GM12878 (cell line): ENCODE measurements around the gene ZBTB48. TPM values are rescaled to one million over a fixed set of nuclear protein-coding genes. Genes with fewer than 3 reads are reported as not detected.
"Not testable (repeated sequence)": the region's sequence is repeated elsewhere in the genome, so short reads cannot be mapped to it uniquely, and the experiment has no call there.

Experiments
- ATAC-seq: fragments of 200-7000 bp; cut with Tn5 transposase; 3 replicates; pipeline ENCODE4 v1.9.1; 2020; ENCODE audit warnings: mild to moderate bottlenecking, moderate library complexity
- BruUV-seq: library from RNA; stranded (reverse); fragments of 400-500 nt; replicated peaks from 2 replicates; lab custom pipeline; 2021; lab: Mats Ljungman, UMichigan
- CTCF ChIA-PET: fragments of 300-600 bp; sonication (Branson Sonifier 250); formaldehyde crosslinking; extraction: SDS; loops from one replicate; lab custom pipeline; 2021; ENCODE audit warnings: inconsistent platforms; lab: Yijun Ruan, JAX
- POLR2A ChIA-PET: fragments of 350-600 bp; formaldehyde crosslinking; extraction: SDS; loops from one replicate; lab custom pipeline; 2021; ENCODE audit warnings: inconsistent platforms; lab: Charles Lee
- RAD21 ChIA-PET: fragments of 300-600 bp; sonication (Branson Sonifier 250); formaldehyde crosslinking; loops from one replicate; lab custom pipeline; 2023; ENCODE audit warnings: antibody characterized with exemption; ENCODE audit not compliant: unreplicated experiment; lab: Charles Lee
- SMC1A ChIA-PET: fragments of 300-600 bp; sonication (Branson Sonifier 250); formaldehyde crosslinking; loops from one replicate; lab custom pipeline; 2023; ENCODE audit not compliant: unreplicated experiment, uncharacterized antibody; lab: Charles Lee
- DNase-seq: peaks from one replicate; pipeline ENCODE4 v3.0.0-alpha.2; 2011; ENCODE audit warnings: low read depth, low spot score
- FAIRE-seq: peaks from 3 replicates; lab custom pipeline; 2011; peaks lifted over from hg19 to GRCh38; lab: Jason Lieb, UNC
- H2AFZ ChIP-seq: 2 replicates; pipeline ENCODE4 v1.6.0; 2011; ENCODE audit warnings: low read depth, low read length, control low read depth; ENCODE audit not compliant: control insufficient read depth
- H3K27ac ChIP-seq: 2 replicates; pipeline ENCODE4 v1.5.1; 2011; ENCODE audit warnings: control low read depth; ENCODE audit not compliant: control insufficient read depth, insufficient read depth
- H3K27me3 ChIP-seq, 2 experiments: replicated peaks in 1 of 2; 2 replicates each; pipeline versions ENCODE4 v1.6.0 to v1.6.1; 2011; ENCODE audit warnings: low read length in 1 of 2; ENCODE audit not compliant: control insufficient read depth in 2 of 2, insufficient read depth in 2 of 2
- H3K36me3 ChIP-seq, 2 experiments: 2 replicates each; pipeline ENCODE4 v1.5.1; 2011; ENCODE audit warnings: low read length in 1 of 2; ENCODE audit not compliant: control insufficient read depth in 2 of 2, insufficient read depth in 2 of 2
- H3K4me1 ChIP-seq: 2 replicates; pipeline ENCODE4 v1.6.1; 2011; ENCODE audit warnings: mild to moderate bottlenecking, low read length, moderate library complexity, mixed read lengths; ENCODE audit not compliant: control insufficient read depth, insufficient read depth
- H3K4me2 ChIP-seq: 2 replicates; pipeline ENCODE4 v1.6.0; 2011; ENCODE audit warnings: control low read depth; ENCODE audit not compliant: control insufficient read depth, insufficient read depth
- H3K4me3 ChIP-seq: fragments of 200-600 bp; sonication (generic); 2 replicates; pipeline ENCODE4 v1.5.1; 2016
- H3K79me2 ChIP-seq: 2 replicates; pipeline ENCODE4 v1.6.0; 2011; ENCODE audit warnings: low read length; ENCODE audit not compliant: control insufficient read depth, insufficient read depth
- H3K9ac ChIP-seq: 2 replicates; pipeline ENCODE4 v1.8.0; 2011; ENCODE audit warnings: low read length, control low read depth, mixed read lengths; ENCODE audit not compliant: control insufficient read depth, insufficient read depth
- H3K9me3 ChIP-seq: replicated peaks from 3 replicates; pipeline ENCODE4 v1.5.1; 2011; ENCODE audit warnings: mild to moderate bottlenecking, low read length; ENCODE audit not compliant: control insufficient read depth, insufficient read depth
- H4K20me1 ChIP-seq: 2 replicates; pipeline ENCODE4 v1.6.0; 2011; ENCODE audit not compliant: control insufficient read depth, insufficient read depth
- NFXL1 ChIP-seq: fragments of 450-650 bp; IDR thresholded peaks from 2 replicates; pipeline ENCODE4 v1.6.1; 2017; ENCODE audit warnings: antibody characterized with exemption, mild to moderate bottlenecking, borderline replicate concordance
- SPI1 ChIP-seq: IDR thresholded peaks from 2 replicates; pipeline ENCODE4 v1.6.1; 2011; ENCODE audit warnings: low read depth, mild to moderate bottlenecking, low read length, moderate library complexity, borderline replicate concordance; ENCODE audit not compliant: insufficient read depth
- WGBS: methylation state at CpG from one replicate; pipeline ENCODE4 v1.1.6; 2016; ENCODE audit warnings: low lambda C conversion rate; ENCODE audit not compliant: insufficient replicate concordance, insufficient coverage; ENCODE audit errors: missing lambda C conversion rate; 5-methylcytosine and 5-hydroxymethylcytosine counted together
- in situ Hi-C: fragments of 300-500 bp; cut with MboI; formaldehyde crosslinking; loops from 9 replicates; pipeline ENCODE4 v1.14.3; 2018; ENCODE audit warnings: mixed read lengths
- intact Hi-C: fragments of 100-400 bp; cut with micrococcal nuclease; formaldehyde crosslinking; loops from one replicate; pipeline ENCODE4 v1.14.2; 2022; ENCODE audit not compliant: unreplicated experiment
- polyA plus RNA-seq, 11 experiments: library from polyadenylated mRNA; depleted of rRNA in 4 of 11; unstranded in 6 of 11; stranded (reverse) in 5 of 11; fragments of >200 nt; fragmentation: Nextera tagmentation in 4 of 11; fragmentation: Illumina TruSeq in 1 of 11; extraction: Ambion mirVana in 4 of 11; extraction: Trizol in 1 of 11; gene quantifications; 1 replicate in 1 of 11; 2 replicates in 10 of 11; pipeline versions ENCODE4 v1.2.1 to v1.2.3, GENCODE V29; 2011 to 2016; ENCODE audit warnings: inconsistent platforms in 2 of 11, missing spikeins in 2 of 11, low read depth in 1 of 11
- total RNA-seq, 4 experiments: library from RNA; depleted of rRNA in 3 of 4; stranded (reverse); fragments of >200 nt in 3 of 4; fragmentation: Illumina TruSeq in 1 of 4; extraction: Trizol in 1 of 4; gene quantifications; 2 replicates each; pipeline versions ENCODE4 v1.2.1 to v1.2.3, GENCODE V29; 2013 to 2021
- TF ChIP-seq, protein P1 (sequence below): fragments of 450-650 bp; IDR thresholded peaks from 2 replicates; pipeline ENCODE4 v1.6.1; 2017; ENCODE audit warnings: mild to moderate bottlenecking

ZBTB48 gene
- total and polyA plus RNA-seq, 10 of the 15 experiments (the other 5 are each of a cell fraction or from before 2014, with no cell fraction given): 1.00 to 25.3 (median 16.7) TPM

GRCh38 chr1:6599141-6599975 lies 19.6 kb downstream of the ZBTB48 start:
- H3K4me2 ChIP-seq: peak overlapping the region; percentile 100
- DNase-seq (no peak), ATAC-seq (0 out of 3 replicates have a peak, but pooled peaks have one; percentile 6), FAIRE-seq (no peak)
- ChIA-PET CTCF (interaction anchor here (1.0 to 5.4 kb wide), 4 partner anchors 13 to 109 kb away, joined by 4 to 39 read pairs (median 10); partner anchors contain the start of genes NOL9, TAS1R1 and ZBTB48), RAD21 (interaction anchor here (1.3 to 3.9 kb wide), 3 partner anchors 18 to 35 kb away, joined by 3 to 38 read pairs (median 3); partner anchors contain the start of gene ZBTB48), POLR2A (interaction anchor here (4.0 kb wide), 1 partner anchor 18 kb away, joined by 22 read pairs; the partner anchor contains the start of gene ZBTB48), SMC1A (interaction anchor here (0.8 to 2.1 kb wide), 5 partner anchors 13 to 37 kb away, joined by 3 to 16 read pairs (median 4); no protein-coding TSS in a partner anchor)
- peak overlapping the region; percentile 67 for H3K4me3 ChIP-seq
- H3K79me2 ChIP-seq: peaks cover 36% of the 10 kb centered on the region
- BruUV-seq: no TSS peak
- H4K20me1 ChIP-seq: no peaks in the 10 kb centered on the region
- H3K27me3 ChIP-seq: no peaks in the 10 kb centered on the region
- no peaks in the 10 kb centered on the region for H3K9me3 ChIP-seq
- 39% methylated on average over 31 of the region's 31 CpGs for WGBS
- TF ChIP-seq SPI1: peak; percentile 60; the same call in 1 of the 2 replicates
- TF ChIP-seq, protein P1, sequence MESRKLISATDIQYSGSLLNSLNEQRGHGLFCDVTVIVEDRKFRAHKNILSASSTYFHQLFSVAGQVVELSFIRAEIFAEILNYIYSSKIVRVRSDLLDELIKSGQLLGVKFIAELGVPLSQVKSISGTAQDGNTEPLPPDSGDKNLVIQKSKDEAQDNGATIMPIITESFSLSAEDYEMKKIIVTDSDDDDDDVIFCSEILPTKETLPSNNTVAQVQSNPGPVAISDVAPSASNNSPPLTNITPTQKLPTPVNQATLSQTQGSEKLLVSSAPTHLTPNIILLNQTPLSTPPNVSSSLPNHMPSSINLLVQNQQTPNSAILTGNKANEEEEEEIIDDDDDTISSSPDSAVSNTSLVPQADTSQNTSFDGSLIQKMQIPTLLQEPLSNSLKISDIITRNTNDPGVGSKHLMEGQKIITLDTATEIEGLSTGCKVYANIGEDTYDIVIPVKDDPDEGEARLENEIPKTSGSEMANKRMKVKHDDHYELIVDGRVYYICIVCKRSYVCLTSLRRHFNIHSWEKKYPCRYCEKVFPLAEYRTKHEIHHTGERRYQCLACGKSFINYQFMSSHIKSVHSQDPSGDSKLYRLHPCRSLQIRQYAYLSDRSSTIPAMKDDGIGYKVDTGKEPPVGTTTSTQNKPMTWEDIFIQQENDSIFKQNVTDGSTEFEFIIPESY: peak; percentile 88
- TF ChIP-seq NFXL1: no peak
- peaks cover 13% of the 10 kb centered on the region for H3K4me1 ChIP-seq
- intact Hi-C loops: no loop called here
- H2AFZ ChIP-seq: peak overlapping the region; percentile 13
- in situ Hi-C loops: no loop called here
- peak overlapping the region; percentile 50 for H3K27ac ChIP-seq
- peak overlapping the region; percentile 69 for H3K9ac ChIP-seq
- peaks cover 7 to 11% of the 10 kb centered on the region in 2 experiments for H3K36me3 ChIP-seq

- WGBS: 66% methylated on average over 8 of the region's 8 CpGs
- CTCF ChIA-PET: interaction anchor here (0.8 to 5.4 kb wide), 5 partner anchors 12 to 109 kb away, joined by 3 to 39 read pairs (median 4); partner anchors contain the start of genes NOL9, TAS1R1 and ZBTB48
Observed at GRCh38 chr1:6599991-6600390, 20.2 kb downstream of the ZBTB48 start.

More at GRCh38 chr1:6599991-6600390, 20.2 kb downstream of the ZBTB48 start:
- BruUV-seq, H3K27me3 ChIP-seq, H4K20me1 ChIP-seq, H3K9me3 ChIP-seq, DNase-seq, ATAC-seq, FAIRE-seq, intact Hi-C loops, H2AFZ ChIP-seq, in situ Hi-C loops: not testable (repeated sequence)
- ChIA-PET POLR2A (interaction anchor here (1.0 to 4.0 kb wide), 4 partner anchors 12 to 46 kb away, joined by 3 to 22 read pairs (median 3); partner anchors contain the start of genes NOL9 and ZBTB48), RAD21 (interaction anchor here (0.8 to 3.9 kb wide), 4 partner anchors 19 to 45 kb away, joined by 3 to 38 read pairs (median 3); partner anchors contain the start of genes NOL9, TAS1R1 and ZBTB48), SMC1A (interaction anchor here (0.7 to 2.1 kb wide), 8 partner anchors 9 to 38 kb away, joined by 3 to 16 read pairs (median 3); partner anchors contain the start of gene ZBTB48)
- peak overlapping the region; percentile 94 for H3K4me3 ChIP-seq
- H3K9ac ChIP-seq: peak overlapping the region; percentile 84
- H3K4me2 ChIP-seq: peak overlapping the region; percentile 100
- peaks cover 7 to 11% of the 10 kb centered on the region in 2 experiments for H3K36me3 ChIP-seq
- peak overlapping the region; percentile 73 for H3K27ac ChIP-seq
- H3K4me1 ChIP-seq: peaks cover 13% of the 10 kb centered on the region
- H3K79me2 ChIP-seq: peaks cover 36% of the 10 kb centered on the region
